Parathyroid adenoma (tissue), 2 donors: Measurements from ENCODE around the gene ENHO.

Experiments used
- H2AFZ ChIP-seq: fragments of 300-600 bp; sonication (generic); one replicate; pipeline ENCODE4 v1.7.0; 2017; ENCODE audit warnings: antibody characterized with exemption, mild to moderate bottlenecking
- H3K27ac ChIP-seq: fragments of 300-600 bp; sonication (generic); one replicate; pipeline ENCODE4 v1.7.0; 2017
- H3K27me3 ChIP-seq: fragments of 300-600 bp; sonication (generic); one replicate; pipeline ENCODE4 v1.7.0; 2017; ENCODE audit warnings: low read length; ENCODE audit not compliant: control insufficient read depth, insufficient read depth
- H3K36me3 ChIP-seq: fragments of 300-600 bp; sonication (generic); one replicate; pipeline ENCODE4 v1.7.0; 2017; ENCODE audit warnings: low read length; ENCODE audit not compliant: control insufficient read depth, insufficient read depth
- H3K4me1 ChIP-seq: fragments of 300-600 bp; sonication (generic); one replicate; pipeline ENCODE4 v1.7.0; 2017; ENCODE audit warnings: control low read depth
- H3K4me2 ChIP-seq: fragments of 300-600 bp; sonication (generic); one replicate; pipeline ENCODE4 v1.7.0; 2017; ENCODE audit warnings: low read length
- H3K4me3 ChIP-seq: fragments of 300-600 bp; sonication (generic); one replicate; pipeline ENCODE4 v1.7.0; 2017; ENCODE audit warnings: low read depth, low read length
- H3K79me2 ChIP-seq: fragments of 300-600 bp; sonication (generic); one replicate; pipeline ENCODE4 v1.7.0; 2017; ENCODE audit warnings: control low read depth
- H3K9ac ChIP-seq: fragments of 300-600 bp; sonication (generic); one replicate; pipeline ENCODE4 v1.7.0; 2017; ENCODE audit warnings: mild to moderate bottlenecking
- H3K9me3 ChIP-seq: fragments of 300-600 bp; sonication (generic); one replicate; pipeline ENCODE4 v1.7.0; 2017; ENCODE audit warnings: low read length; ENCODE audit not compliant: control insufficient read depth
- CTCF ChIP-seq: fragments of 300-600 bp; sonication (generic); IDR thresholded peaks from one replicate; pipeline ENCODE4 v1.7.0; 2017; ENCODE audit warnings: antibody characterized with exemption, mild to moderate bottlenecking
- donor health status: primary hyperparathyroidism.

The ENHO gene

GRCh38 chr9:34491596-34491995, 31.2 kb downstream of the ENHO start:
- H3K4me3 ChIP-seq, result no peak overlapping the region
- H3K36me3 ChIP-seq, result no peaks in the 10 kb centered on the region
- no peak overlapping the region for H3K27ac ChIP-seq
- TF ChIP-seq CTCF, result no peak
- H3K27me3 ChIP-seq, result no peaks in the 10 kb centered on the region
- H3K79me2 ChIP-seq, result no peaks in the 10 kb centered on the region
- H2AFZ ChIP-seq, result no peak overlapping the region
- no peaks in the 10 kb centered on the region for H3K9me3 ChIP-seq
- H3K4me1 ChIP-seq, result no peaks in the 10 kb centered on the region
- H3K9ac ChIP-seq, result no peak overlapping the region
- no peak overlapping the region for H3K4me2 ChIP-seq

DNA sequence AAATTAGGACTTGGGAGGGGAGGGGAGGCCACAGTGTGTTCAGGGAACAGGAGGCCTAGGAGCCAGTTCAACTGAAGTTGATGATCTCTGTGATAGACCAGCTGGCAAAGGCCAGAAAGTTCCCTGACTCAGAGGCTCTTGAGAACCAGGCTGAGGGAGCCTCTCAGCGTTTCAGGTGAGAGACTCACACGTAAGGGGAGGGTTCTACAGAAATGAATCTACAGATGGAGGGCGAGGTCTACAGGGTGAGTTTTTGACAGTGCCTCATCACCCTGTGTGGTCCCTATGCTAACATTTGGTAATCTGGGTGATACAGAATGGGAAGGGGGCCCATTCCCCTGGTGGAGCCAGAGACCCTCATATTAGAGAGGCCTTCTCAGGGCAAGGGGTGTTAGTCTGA, 32.0 kb downstream of the ENHO start:
- Histone ChIP-seq H3K4me2 (no peak overlapping the region), H3K27ac (no peak overlapping the region), H3K9me3 (no peaks in the 10 kb centered on the region), H3K79me2 (no peaks in the 10 kb centered on the region), H3K36me3 (no peaks in the 10 kb centered on the region), H3K4me1 (no peaks in the 10 kb centered on the region), H2AFZ (no peak overlapping the region), H3K4me3 (no peak overlapping the region), H3K27me3 (no peaks in the 10 kb centered on the region), H3K9ac (no peak overlapping the region)
- TF ChIP-seq CTCF, result no peak

DNA sequence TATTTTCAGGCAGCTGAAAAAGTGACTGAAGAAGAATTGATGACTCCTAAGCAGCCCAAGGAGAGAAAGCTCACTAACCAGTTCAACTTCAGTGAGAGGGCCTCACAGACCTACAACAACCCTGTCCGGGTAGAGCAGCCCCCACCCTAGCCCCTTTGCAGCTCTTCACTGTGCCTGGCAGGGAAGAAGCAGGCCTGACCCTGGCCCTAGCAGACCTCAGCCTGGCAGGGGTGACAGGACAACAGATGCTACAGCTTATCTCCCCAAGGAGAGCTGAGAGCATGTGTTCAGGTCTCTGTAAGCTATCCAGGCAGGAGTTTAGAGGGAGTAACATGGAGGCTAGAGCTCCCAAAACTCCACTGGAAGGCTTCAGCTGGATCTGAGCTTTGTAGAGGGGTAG, 32.4 kb downstream of the ENHO start:
- Histone ChIP-seq H2AFZ (no peak overlapping the region), H3K27me3 (no peaks in the 10 kb centered on the region), H3K9me3 (no peaks in the 10 kb centered on the region), H3K4me3 (no peak overlapping the region), H3K4me1 (no peaks in the 10 kb centered on the region), H3K9ac (no peak overlapping the region), H3K36me3 (no peaks in the 10 kb centered on the region), H3K27ac (no peak overlapping the region), H3K79me2 (no peaks in the 10 kb centered on the region), H3K4me2 (no peak overlapping the region)
- TF ChIP-seq CTCF, result no peak

GRCh38 chr9:34486572-34486971, 36.2 kb downstream of the ENHO start:
- H3K9ac ChIP-seq, result no peak overlapping the region
- no peak for TF ChIP-seq CTCF
- H3K4me3 ChIP-seq, result no peak overlapping the region
- H3K27me3 ChIP-seq, result no peaks in the 10 kb centered on the region
- no peaks in the 10 kb centered on the region for H3K36me3 ChIP-seq
- no peaks in the 10 kb centered on the region for H3K9me3 ChIP-seq
- H3K4me1 ChIP-seq, result no peaks in the 10 kb centered on the region
- H3K27ac ChIP-seq, result no peak overlapping the region
- H3K79me2 ChIP-seq, result no peaks in the 10 kb centered on the region
- H2AFZ ChIP-seq, result no peak overlapping the region
- no peak overlapping the region for H3K4me2 ChIP-seq

DNA sequence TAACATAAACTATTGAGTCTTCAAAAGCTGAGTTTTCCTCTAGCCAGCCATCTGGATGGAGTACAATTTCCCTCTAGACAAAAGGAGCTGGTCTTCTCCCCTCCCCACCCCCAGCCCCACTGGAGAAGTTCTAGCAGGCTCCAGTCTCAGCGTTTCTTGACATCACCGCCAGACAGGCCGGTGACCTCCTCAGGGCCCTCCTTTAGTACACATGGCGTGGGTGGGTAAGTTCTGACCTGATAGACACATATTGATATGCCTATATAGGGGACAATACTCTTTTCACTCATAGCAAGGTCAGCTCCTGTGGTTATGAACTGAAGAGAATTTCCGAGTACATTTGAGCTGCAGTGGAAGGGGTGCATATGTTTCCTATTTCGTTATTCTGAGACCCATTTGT, 37.0 kb downstream of the ENHO start:
- Histone ChIP-seq H3K27me3 (no peaks in the 10 kb centered on the region), H3K4me3 (no peak overlapping the region), H3K27ac (no peak overlapping the region), H3K36me3 (no peaks in the 10 kb centered on the region), H3K4me2 (no peak overlapping the region), H3K79me2 (no peaks in the 10 kb centered on the region), H3K9ac (no peak overlapping the region), H3K4me1 (no peaks in the 10 kb centered on the region), H2AFZ (no peak overlapping the region), H3K9me3 (no peaks in the 10 kb centered on the region)
- TF ChIP-seq CTCF, result no peak
